Panc1 (cell line): Measurements from ENCODE around the gene NOVA2.

Experiments
- POLR2AphosphoS5 ChIP-seq: IDR thresholded peaks from 2 replicates; pipeline ENCODE4 v1.6.1; 2012; ENCODE audit warnings: mild to moderate bottlenecking, low read depth, low read length, moderate library complexity
- SIN3A ChIP-seq: IDR thresholded peaks from 2 replicates; pipeline ENCODE4 v1.6.1; 2012; ENCODE audit warnings: low read depth, mild to moderate bottlenecking, low read length, moderate library complexity, borderline replicate concordance; ENCODE audit not compliant: insufficient read depth
- TF ChIP-seq, protein P1 (sequence below): fragments of 450-650 bp; IDR thresholded peaks from 2 replicates; pipeline ENCODE4 v1.5.1; 2017; ENCODE audit warnings: mild to moderate bottlenecking

DNA sequence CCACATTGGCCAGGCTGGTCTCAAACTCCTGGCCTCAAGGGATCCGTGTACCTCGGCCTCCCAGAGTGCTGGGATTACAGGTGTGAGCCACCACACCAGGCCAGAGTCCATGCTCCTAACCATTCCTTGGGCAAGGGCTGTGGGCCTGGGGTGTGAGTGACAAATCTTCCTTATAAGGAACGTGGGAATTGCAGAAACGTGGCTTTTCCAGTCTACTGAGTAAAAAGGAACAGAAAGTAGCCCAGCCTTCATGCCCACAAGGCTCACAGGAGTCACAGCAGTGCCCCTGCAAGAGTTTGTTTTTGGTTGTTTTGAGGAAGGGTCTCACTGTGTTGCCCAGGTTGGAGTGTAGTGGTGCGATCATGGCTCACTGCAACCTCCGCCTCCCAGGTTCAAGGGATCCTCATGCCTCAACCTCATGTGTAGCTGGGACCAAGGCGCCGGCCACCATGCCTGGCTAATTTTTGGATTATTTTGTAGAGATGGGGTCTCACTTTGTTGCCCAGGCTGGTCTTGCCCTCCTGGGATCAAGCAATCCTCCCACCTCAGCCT, 76.3 kb downstream of the NOVA2 start:
- TF ChIP-seq POLR2AphosphoS5 (no peak), SIN3A (no peak)
- TF ChIP-seq, protein P1, sequence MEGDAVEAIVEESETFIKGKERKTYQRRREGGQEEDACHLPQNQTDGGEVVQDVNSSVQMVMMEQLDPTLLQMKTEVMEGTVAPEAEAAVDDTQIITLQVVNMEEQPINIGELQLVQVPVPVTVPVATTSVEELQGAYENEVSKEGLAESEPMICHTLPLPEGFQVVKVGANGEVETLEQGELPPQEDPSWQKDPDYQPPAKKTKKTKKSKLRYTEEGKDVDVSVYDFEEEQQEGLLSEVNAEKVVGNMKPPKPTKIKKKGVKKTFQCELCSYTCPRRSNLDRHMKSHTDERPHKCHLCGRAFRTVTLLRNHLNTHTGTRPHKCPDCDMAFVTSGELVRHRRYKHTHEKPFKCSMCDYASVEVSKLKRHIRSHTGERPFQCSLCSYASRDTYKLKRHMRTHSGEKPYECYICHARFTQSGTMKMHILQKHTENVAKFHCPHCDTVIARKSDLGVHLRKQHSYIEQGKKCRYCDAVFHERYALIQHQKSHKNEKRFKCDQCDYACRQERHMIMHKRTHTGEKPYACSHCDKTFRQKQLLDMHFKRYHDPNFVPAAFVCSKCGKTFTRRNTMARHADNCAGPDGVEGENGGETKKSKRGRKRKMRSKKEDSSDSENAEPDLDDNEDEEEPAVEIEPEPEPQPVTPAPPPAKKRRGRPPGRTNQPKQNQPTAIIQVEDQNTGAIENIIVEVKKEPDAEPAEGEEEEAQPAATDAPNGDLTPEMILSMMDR, result no peak
